Measurements from ENCODE around the gene PPP2R5C.

DNA sequence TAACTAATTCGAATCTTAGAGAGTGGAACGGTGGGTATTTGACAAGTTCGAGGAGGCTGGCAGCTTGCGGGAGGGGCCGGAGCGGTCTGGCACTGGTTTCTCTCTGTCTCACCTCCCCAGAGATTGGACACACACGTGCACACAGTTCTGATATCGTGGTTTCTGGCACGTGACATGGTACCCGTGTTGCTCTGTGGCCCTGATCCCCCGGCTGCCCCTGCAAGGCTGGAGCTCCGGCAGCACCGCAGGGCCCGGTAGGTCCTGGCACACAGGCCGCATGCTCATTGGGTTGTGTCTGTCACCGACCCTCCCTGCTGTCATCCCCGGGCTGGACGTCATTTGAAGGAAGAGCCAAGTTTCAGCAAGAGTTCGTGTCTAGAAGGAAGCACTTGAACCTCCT, 82.7 kb downstream of the PPP2R5C start:
- TF ChIP-seq GATA2 (IDR thresholded peaks at IDR 0.05; ENCODE audit: insufficient read depth, insufficient read length, low read depth, low read length) (no peak), EZH2 (IDR thresholded peaks at IDR 0.05; ENCODE audit: borderline replicate concordance, low read depth, low read length, severe bottlenecking) (no peak), POLR2AphosphoS5 (IDR thresholded peaks at IDR 0.05; ENCODE audit: insufficient read depth, low read depth, low read length) (no peak), POLR2A (IDR thresholded peaks at IDR 0.05; ENCODE audit: low read depth, low read length) (no peak), JUN (IDR thresholded peaks at IDR 0.05; ENCODE audit: borderline replicate concordance, insufficient read depth, insufficient read length, low read depth) (no peak)
- TF ChIP-seq, protein P1, sequence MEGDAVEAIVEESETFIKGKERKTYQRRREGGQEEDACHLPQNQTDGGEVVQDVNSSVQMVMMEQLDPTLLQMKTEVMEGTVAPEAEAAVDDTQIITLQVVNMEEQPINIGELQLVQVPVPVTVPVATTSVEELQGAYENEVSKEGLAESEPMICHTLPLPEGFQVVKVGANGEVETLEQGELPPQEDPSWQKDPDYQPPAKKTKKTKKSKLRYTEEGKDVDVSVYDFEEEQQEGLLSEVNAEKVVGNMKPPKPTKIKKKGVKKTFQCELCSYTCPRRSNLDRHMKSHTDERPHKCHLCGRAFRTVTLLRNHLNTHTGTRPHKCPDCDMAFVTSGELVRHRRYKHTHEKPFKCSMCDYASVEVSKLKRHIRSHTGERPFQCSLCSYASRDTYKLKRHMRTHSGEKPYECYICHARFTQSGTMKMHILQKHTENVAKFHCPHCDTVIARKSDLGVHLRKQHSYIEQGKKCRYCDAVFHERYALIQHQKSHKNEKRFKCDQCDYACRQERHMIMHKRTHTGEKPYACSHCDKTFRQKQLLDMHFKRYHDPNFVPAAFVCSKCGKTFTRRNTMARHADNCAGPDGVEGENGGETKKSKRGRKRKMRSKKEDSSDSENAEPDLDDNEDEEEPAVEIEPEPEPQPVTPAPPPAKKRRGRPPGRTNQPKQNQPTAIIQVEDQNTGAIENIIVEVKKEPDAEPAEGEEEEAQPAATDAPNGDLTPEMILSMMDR (IDR thresholded peaks at IDR 0.05; ENCODE audit: extremely low read depth in 1 of 2, insufficient read depth in 1 of 2, low read depth in 1 of 2, low read length in 2 of 2), result no peak
- TF ChIP-seq, protein P2, sequence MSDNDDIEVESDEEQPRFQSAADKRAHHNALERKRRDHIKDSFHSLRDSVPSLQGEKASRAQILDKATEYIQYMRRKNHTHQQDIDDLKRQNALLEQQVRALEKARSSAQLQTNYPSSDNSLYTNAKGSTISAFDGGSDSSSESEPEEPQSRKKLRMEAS (IDR thresholded peaks at IDR 0.05; ENCODE audit: insufficient read depth, insufficient read length), result no peak
